A549 treated with DMSO at 1 μM for 4 hours (cell line): ENCODE results near the gene SNCA. TPM values are rescaled to one million over a fixed set of nuclear protein-coding genes. Genes with fewer than 3 reads are reported as not detected.

Source experiments
- total RNA-seq: library from RNA; stranded (reverse); fragments of 200-300 nt; extraction: Qiagen RNA extraction; gene quantifications from 5 replicates; pipeline ENCODE4 v1.2.3, GENCODE V29; 2022; ENCODE audit warnings: low read depth

The SNCA gene
- total RNA-seq: 0.05 to 0.14 TPM (median 0.09 TPM) in 3 of 5 replicates, not detected in the others

GRCh38 chr4:89836897-89837384, at the start of gene SNCA:
Gene SNCA, minus strand, starts transcription at chr4:89837161. Its CDS starts 1,494 bp downstream, at chr4:89835667.

Other genes with a start within 250 kb of the SNCA start
- not detected in 5 replicates for gene MMRN1, start 57.7 kb upstream of the SNCA start, total RNA-seq